K562 (cell line): ENCODE data around the gene GRPR. TPM values are rescaled to one million over a fixed set of nuclear protein-coding genes. Genes with fewer than 3 reads are reported as not detected.

Experiments
- E2F6 ChIP-seq, 2 experiments: IDR thresholded peaks; 2 replicates each; pipeline ENCODE4 v1.6.1; 2011; ENCODE audit warnings: borderline replicate concordance in 1 of 2, control low read depth in 1 of 2, low read depth in 1 of 2, low read length in 1 of 2, mild to moderate bottlenecking in 1 of 2, mixed read lengths in 1 of 2, moderate library complexity in 1 of 2; ENCODE audit not compliant: insufficient read depth in 1 of 2, insufficient read length in 1 of 2, poor library complexity in 1 of 2, severe bottlenecking in 1 of 2; ENCODE audit errors: extremely low read depth in 1 of 2
- MCM2 ChIP-seq: fragments of 450-650 bp; IDR thresholded peaks from 2 replicates; pipeline ENCODE4 v1.6.1; 2017; ENCODE audit warnings: low read depth, mild to moderate bottlenecking
- MGA ChIP-seq: fragments of 450-650 bp; IDR thresholded peaks from 2 replicates; pipeline ENCODE4 v1.6.1; 2016; ENCODE audit warnings: mild to moderate bottlenecking, moderate library complexity
- polyA plus RNA-seq, 8 experiments: library from polyadenylated mRNA; depleted of rRNA in 4 of 8; stranded (reverse) in 5 of 8; unstranded in 3 of 8; fragments of >200 nt; fragmentation: Nextera tagmentation in 2 of 8; fragmentation: Illumina TruSeq in 1 of 8; extraction: Ambion mirVana in 2 of 8; extraction: Trizol in 1 of 8; gene quantifications; 2 replicates each; pipeline versions ENCODE4 v1.2.1 to v1.2.3, GENCODE V29; 2011 to 2014; ENCODE audit warnings: inconsistent platforms in 1 of 8, missing spikeins in 1 of 8
- total RNA-seq, 7 experiments: library from RNA; depleted of rRNA in 6 of 7; stranded (reverse); fragments of >200 nt in 6 of 7; fragmentation: Illumina TruSeq in 2 of 7; extraction: Trizol in 2 of 7; gene quantifications; 2 replicates each; pipeline versions ENCODE4 v1.2.1 to v1.2.3, GENCODE V29; 2011 to 2021; ENCODE audit warnings: low replicate concordance in 1 of 7

GRPR gene
- total and polyA plus RNA-seq, 9 of the 15 experiments (the other 6 are each of a cell fraction or from before 2014, with no cell fraction given): 0.06 to 0.11 TPM; not detected in 7

GRCh38 chrX:16177260-16177659 lies 53.9 kb downstream of the GRPR start (continued):
- TF ChIP-seq MGA (no peak), E2F6 (IDR thresholded peaks at IDR 0.05; ENCODE audit: borderline replicate concordance in 1 of 2, extremely low read depth in 1 of 2, insufficient read depth in 1 of 2, insufficient read length in 1 of 2, low read depth in 1 of 2, low read length in 1 of 2, poor library complexity in 1 of 2, severe bottlenecking in 1 of 2) (no peak), MCM2 (no peak)
